ENCODE results near the gene CRYL1.
A peak's percentile ranks its signal among the peaks of the same experiment; 100 is the strongest.

The CRYL1 gene

GRCh38 chr13:20487927-20488326 is 37.7 kb downstream of the CRYL1 start:
- H3K27me3 ChIP-seq (ENCODE audit: low read length), result no peaks in the 10 kb centered on the region
- no peaks in the 10 kb centered on the region for H3K79me2 ChIP-seq (ENCODE audit: insufficient read depth, low read length)
- no peak overlapping the region for H3K9ac ChIP-seq (ENCODE audit: low read length)
- peak overlapping the region; percentile 11 for H2AFZ ChIP-seq (ENCODE audit: low read depth, low read length, severe bottlenecking)
- H3K9me2 ChIP-seq (replicated peaks; ENCODE audit: insufficient read depth, low read length), result no peaks in the 10 kb centered on the region
- H3K9me3 ChIP-seq (ENCODE audit: insufficient read depth, low read length), result no peaks in the 10 kb centered on the region
- no peaks in the 10 kb centered on the region for H3K36me3 ChIP-seq (ENCODE audit: low read length)
- H3F3A ChIP-seq (ENCODE audit: insufficient read depth), result no peaks in the 10 kb centered on the region
- no peak overlapping the region for H3K27ac ChIP-seq (ENCODE audit: low read depth, low read length)
- no peak overlapping the region for H3K4me2 ChIP-seq (ENCODE audit: low read depth, low read length, poor library complexity, severe bottlenecking)
- no peaks in the 10 kb centered on the region for H4K20me1 ChIP-seq (ENCODE audit: low read depth, low read length)
- TF ChIP-seq EZH2phosphoT487 (conservative IDR thresholded peaks at IDR 0.05; ENCODE audit: low read length), result no peak
- no peak for TF ChIP-seq CTCF (IDR thresholded peaks at IDR 0.05; ENCODE audit: insufficient read depth, low read length, poor library complexity, severe bottlenecking)
- no peak overlapping the region for H3K4me3 ChIP-seq (ENCODE audit: insufficient read depth, low read length, poor library complexity, severe bottlenecking)

- no peaks in the 10 kb centered on the region for H3K27me3 ChIP-seq (ENCODE audit: low read length)
- no peak for TF ChIP-seq CTCF (IDR thresholded peaks at IDR 0.05; ENCODE audit: insufficient read depth, low read length, poor library complexity, severe bottlenecking)
- no peak for TF ChIP-seq EZH2phosphoT487 (conservative IDR thresholded peaks at IDR 0.05; ENCODE audit: low read length)
- H3K4me2 ChIP-seq (ENCODE audit: low read depth, low read length, poor library complexity, severe bottlenecking), result no peak overlapping the region
- no peaks in the 10 kb centered on the region for H3K36me3 ChIP-seq (ENCODE audit: low read length)
- H2AFZ ChIP-seq (ENCODE audit: low read depth, low read length, severe bottlenecking), result no peak overlapping the region
- no peak overlapping the region for H3K27ac ChIP-seq (ENCODE audit: low read depth, low read length)
- H4K20me1 ChIP-seq (ENCODE audit: low read depth, low read length), result no peaks in the 10 kb centered on the region
- no peaks in the 10 kb centered on the region for H3K9me2 ChIP-seq (replicated peaks; ENCODE audit: insufficient read depth, low read length)
- H3F3A ChIP-seq (ENCODE audit: insufficient read depth), result no peaks in the 10 kb centered on the region
- H3K4me3 ChIP-seq (ENCODE audit: insufficient read depth, low read length, poor library complexity, severe bottlenecking), result no peak overlapping the region
- no peak overlapping the region for H3K9ac ChIP-seq (ENCODE audit: low read length)
- H3K79me2 ChIP-seq (ENCODE audit: insufficient read depth, low read length), result no peaks in the 10 kb centered on the region
- H3K9me3 ChIP-seq (ENCODE audit: insufficient read depth, low read length), result no peaks in the 10 kb centered on the region
These were observed 42.9 kb downstream of the CRYL1 start for GRCh38 chr13:20482787-20483186.

GRCh38 chr13:20482275-20482761 is 43.3 kb downstream of the CRYL1 start:
- Histone ChIP-seq H3K27me3 (ENCODE audit: low read length) (no peaks in the 10 kb centered on the region), H3F3A (ENCODE audit: insufficient read depth) (no peaks in the 10 kb centered on the region), H3K27ac (ENCODE audit: low read depth, low read length) (no peak overlapping the region), H3K4me3 (ENCODE audit: insufficient read depth, low read length, poor library complexity, severe bottlenecking) (no peak overlapping the region), H3K79me2 (ENCODE audit: insufficient read depth, low read length) (no peaks in the 10 kb centered on the region), H3K9me3 (ENCODE audit: insufficient read depth, low read length) (no peaks in the 10 kb centered on the region), H3K36me3 (ENCODE audit: low read length) (no peaks in the 10 kb centered on the region), H3K9me2 (replicated peaks; ENCODE audit: insufficient read depth, low read length) (no peaks in the 10 kb centered on the region), H4K20me1 (ENCODE audit: low read depth, low read length) (no peaks in the 10 kb centered on the region), H2AFZ (ENCODE audit: low read depth, low read length, severe bottlenecking) (no peak overlapping the region), H3K4me2 (ENCODE audit: low read depth, low read length, poor library complexity, severe bottlenecking) (no peak overlapping the region), H3K9ac (ENCODE audit: low read length) (no peak overlapping the region)
- TF ChIP-seq CTCF (IDR thresholded peaks at IDR 0.05; ENCODE audit: insufficient read depth, low read length, poor library complexity, severe bottlenecking), result no peak
- no peak for TF ChIP-seq EZH2phosphoT487 (conservative IDR thresholded peaks at IDR 0.05; ENCODE audit: low read length)

Data from SU-DHL-6 (cell line).